ENCODE results near the gene POLR1H. TPM values are rescaled to one million over a fixed set of nuclear protein-coding genes. Genes with fewer than 3 reads are reported as not detected.

The POLR1H gene
- total and polyA plus RNA-seq, 7 experiments from 2014 or later: 27.3 to 128 (median 45.1) TPM

GRCh38 chr6:30073489-30074235 is 12.6 kb downstream of the POLR1H start:
- H3K36me3 Mint-ChIP-seq: peaks cover 10 to 34% (median 28%) of the 10 kb centered on the region in 5 donors
- peaks cover 49 to 72% (median 66%) of the 10 kb centered on the region in 7 donors for H3K4me1 Mint-ChIP-seq
- peak overlapping the region in 2 of 9 donors; percentile 25 to 73 for H3K27ac Mint-ChIP-seq
- ChIA-PET POLR2A (no interaction called here), CTCF (no interaction called here)
- DNase-seq: no peak
- H3K27me3 Mint-ChIP-seq: peaks cover 31 to 77% (median 55%) of the 10 kb centered on the region in 5 donors
- Histone ChIP-seq H3K27me3 (ENCODE audit: control insufficient read depth in 2 of 2, insufficient read depth in 2 of 2, low read length in 2 of 2) (peaks cover 0 to 12% of the 10 kb centered on the region in 2 donors), H3K9me3 (ENCODE audit: control insufficient read depth in 2 of 3, low read length in 3 of 3) (no peaks in the 10 kb centered on the region), H3K36me3 (ENCODE audit: control insufficient read depth in 2 of 3, insufficient read depth in 3 of 3, low read length in 3 of 3) (peaks cover 0 to 20% (median 7%) of the 10 kb centered on the region in 3 experiments), H3K27ac (ENCODE audit: low read depth, low read length) (no peak overlapping the region), H3K4me1 (ENCODE audit: control insufficient read depth in 2 of 2, insufficient read depth in 2 of 2, low read length in 2 of 2) (peaks cover 14 to 46% of the 10 kb centered on the region in 2 donors), H3K4me3 (ENCODE audit: low read length) (no peak overlapping the region)
- intact Hi-C loops (cut with micrococcal nuclease): no loop called here
- H3K9me3 Mint-ChIP-seq: peaks cover 0 to 3% (median 0%) of the 10 kb centered on the region in 11 donors
- ATAC-seq: no peak
- H3K4me3 Mint-ChIP-seq: peak overlapping the region in 8 of 10 donors; percentile 25 to 89 (median 81)

- peak overlapping the region in 2 of 9 donors; percentile 18 to 39 for H3K27ac Mint-ChIP-seq
- peaks cover 31 to 86% (median 54%) of the 10 kb centered on the region in 5 donors for H3K27me3 Mint-ChIP-seq
- ChIA-PET POLR2A (interaction anchor here (0.8 to 1.1 kb wide), 2 partner anchors 8 to 14 kb away, joined by 3 to 5 read pairs; no protein-coding TSS in a partner anchor), CTCF (no interaction called here)
- H3K4me1 Mint-ChIP-seq: peaks cover 48 to 71% (median 64%) of the 10 kb centered on the region in 7 donors
- ATAC-seq: no peak
- peaks cover 0 to 3% (median 0%) of the 10 kb centered on the region in 11 donors for H3K9me3 Mint-ChIP-seq
- Histone ChIP-seq H3K9me3 (ENCODE audit: control insufficient read depth in 2 of 3, low read length in 3 of 3) (no peaks in the 10 kb centered on the region), H3K36me3 (ENCODE audit: control insufficient read depth in 2 of 3, insufficient read depth in 3 of 3, low read length in 3 of 3) (peaks cover 0 to 12% (median 4%) of the 10 kb centered on the region in 3 experiments), H3K27ac (ENCODE audit: low read depth, low read length) (no peak overlapping the region), H3K4me3 (ENCODE audit: low read length) (peak overlapping the region; percentile 40), H3K4me1 (ENCODE audit: control insufficient read depth in 2 of 2, insufficient read depth in 2 of 2, low read length in 2 of 2) (peaks cover 14 to 43% of the 10 kb centered on the region in 2 donors), H3K27me3 (ENCODE audit: control insufficient read depth in 2 of 2, insufficient read depth in 2 of 2, low read length in 2 of 2) (peaks cover 0 to 12% of the 10 kb centered on the region in 2 donors)
- H3K4me3 Mint-ChIP-seq: peak overlapping the region; percentile 43 to 89 (median 78)
- no peak for DNase-seq
- intact Hi-C loops (cut with micrococcal nuclease): loop anchor here in 1 of 2 donors (1.0 kb wide), 1 partner anchor 8 kb away; no protein-coding TSS in a partner anchor
- H3K36me3 Mint-ChIP-seq: peaks cover 10 to 28% (median 23%) of the 10 kb centered on the region in 5 donors
These were observed 13.4 kb downstream of the POLR1H start for GRCh38 chr6:30074331-30075093.

GRCh38 chr6:30075094-30075789 is 14.2 kb downstream of the POLR1H start, which contains the start of gene RNF39:
RNF39 (minus strand) TSS chr6:30075769; CDS start chr6:30075585, 184 bp downstream.
- H3K27me3 ChIP-seq (ENCODE audit: control insufficient read depth in 2 of 2, insufficient read depth in 2 of 2, low read length in 2 of 2): peaks cover 0 to 12% of the 10 kb centered on the region in 2 donors
- ChIA-PET POLR2A (interaction anchor here (0.8 to 1.1 kb wide), 2 partner anchors 9 to 15 kb away, joined by 3 to 5 read pairs; no protein-coding TSS in a partner anchor), CTCF (no interaction called here)
- peaks cover 7 to 20% (median 16%) of the 10 kb centered on the region in 5 donors for H3K36me3 Mint-ChIP-seq
- H3K36me3 ChIP-seq (ENCODE audit: control insufficient read depth in 2 of 3, insufficient read depth in 3 of 3, low read length in 3 of 3): peaks cover 0 to 5% (median 0%) of the 10 kb centered on the region in 3 experiments
- H3K9me3 ChIP-seq (ENCODE audit: control insufficient read depth in 2 of 3, low read length in 3 of 3): no peaks in the 10 kb centered on the region
- H3K4me1 ChIP-seq (ENCODE audit: control insufficient read depth in 2 of 2, insufficient read depth in 2 of 2, low read length in 2 of 2): peaks cover 14 to 43% of the 10 kb centered on the region in 2 donors
- peaks cover 31 to 90% (median 52%) of the 10 kb centered on the region in 5 donors for H3K27me3 Mint-ChIP-seq
- DNase-seq (no peak), ATAC-seq (peak; percentile 39)
- peak within 1 kb of the TSS; percentile 40 for H3K4me3 ChIP-seq (ENCODE audit: low read length)
- intact Hi-C loops (cut with micrococcal nuclease): loop anchor here in 1 of 2 donors (1.0 kb wide), 1 partner anchor 9 kb away; no protein-coding TSS in a partner anchor
- peak within 1 kb of the TSS; percentile 63 to 89 (median 81) for H3K4me3 Mint-ChIP-seq
- no peak within 1 kb of the TSS for H3K27ac ChIP-seq (ENCODE audit: low read depth, low read length)
- peaks cover 41 to 63% (median 59%) of the 10 kb centered on the region in 7 donors for H3K4me1 Mint-ChIP-seq
- H3K27ac Mint-ChIP-seq: peak within 1 kb of the TSS in 5 of 9 donors; percentile 1 to 60 (median 18)
- peaks cover 0 to 3% (median 0%) of the 10 kb centered on the region in 11 donors for H3K9me3 Mint-ChIP-seq

- Histone ChIP-seq H3K4me1 (ENCODE audit: control insufficient read depth in 2 of 2, insufficient read depth in 2 of 2, low read length in 2 of 2) (peaks cover 14 to 38% of the 10 kb centered on the region in 2 donors), H3K27ac (ENCODE audit: low read depth, low read length) (no peak overlapping the region), H3K4me3 (ENCODE audit: low read length) (no peak overlapping the region), H3K27me3 (ENCODE audit: control insufficient read depth in 2 of 2, insufficient read depth in 2 of 2, low read length in 2 of 2) (peaks cover 0 to 12% of the 10 kb centered on the region in 2 donors), H3K9me3 (ENCODE audit: control insufficient read depth in 2 of 3, low read length in 3 of 3) (no peaks in the 10 kb centered on the region), H3K36me3 (ENCODE audit: control insufficient read depth in 2 of 3, insufficient read depth in 3 of 3, low read length in 3 of 3) (no peaks in the 10 kb centered on the region)
- DNase-seq (no peak), ATAC-seq (peak; percentile 41)
- H3K27ac Mint-ChIP-seq: peak overlapping the region in 4 of 9 donors; percentile 1 to 60 (median 36)
- peaks cover 25 to 84% (median 46%) of the 10 kb centered on the region in 5 donors for H3K27me3 Mint-ChIP-seq
- intact Hi-C loops (cut with micrococcal nuclease): loop anchor here in 1 of 2 donors (1.0 kb wide), 1 partner anchor 10 kb away; no protein-coding TSS in a partner anchor
- peaks cover 35 to 56% (median 53%) of the 10 kb centered on the region in 7 donors for H3K4me1 Mint-ChIP-seq
- H3K4me3 Mint-ChIP-seq: peak overlapping the region; percentile 63 to 89 (median 81)
- H3K36me3 Mint-ChIP-seq: peaks cover 0 to 13% (median 10%) of the 10 kb centered on the region in 5 donors
- ChIA-PET POLR2A (interaction anchor here (1.8 kb wide), 1 partner anchor 10 kb away, joined by 5 read pairs; the partner anchor contains the start of gene PPP1R11), CTCF (interaction anchor here (0.5 to 0.8 kb wide), 3 partner anchors 48 to 190 kb away, joined by 3 to 6 read pairs (median 3); no protein-coding TSS in a partner anchor)
- H3K9me3 Mint-ChIP-seq: peaks cover 0 to 3% (median 0%) of the 10 kb centered on the region in 11 donors
These were observed 15.0 kb downstream of the POLR1H start for GRCh38 chr6:30075790-30076732.

GRCh38 chr6:30077218-30077617 is 16.2 kb downstream of the POLR1H start:
- Mint-ChIP-seq H3K36me3 (peaks cover 0 to 6% (median 3%) of the 10 kb centered on the region in 5 donors), H3K9me3 (peaks cover 0 to 3% (median 0%) of the 10 kb centered on the region in 11 donors), H3K4me3 (peak overlapping the region in 7 of 10 donors; percentile 1 to 82 (median 26)), H3K4me1 (peaks cover 29 to 48% (median 46%) of the 10 kb centered on the region in 7 donors), H3K27ac (peak overlapping the region in 3 of 9 donors; percentile 14 to 63 (median 14)), H3K27me3 (peaks cover 17 to 77% (median 38%) of the 10 kb centered on the region in 5 donors)
- ChIA-PET CTCF (interaction anchor here (0.6 to 1.2 kb wide), 2 partner anchors 26 to 947 kb away, joined by 4 to 5 read pairs; no protein-coding TSS in a partner anchor), POLR2A (interaction anchor here (1.8 kb wide), 1 partner anchor 11 kb away, joined by 5 read pairs; the partner anchor contains the start of gene PPP1R11)
- DNase-seq (no peak), ATAC-seq (peak; percentile 31)
- Histone ChIP-seq H3K36me3 (ENCODE audit: control insufficient read depth in 2 of 3, insufficient read depth in 3 of 3, low read length in 3 of 3) (no peaks in the 10 kb centered on the region), H3K4me3 (ENCODE audit: low read length) (no peak overlapping the region), H3K27me3 (ENCODE audit: control insufficient read depth in 2 of 2, insufficient read depth in 2 of 2, low read length in 2 of 2) (peaks cover 0 to 12% of the 10 kb centered on the region in 2 donors), H3K9me3 (ENCODE audit: control insufficient read depth in 2 of 3, low read length in 3 of 3) (no peaks in the 10 kb centered on the region), H3K4me1 (ENCODE audit: control insufficient read depth in 2 of 2, insufficient read depth in 2 of 2, low read length in 2 of 2) (peaks cover 14 to 29% of the 10 kb centered on the region in 2 donors), H3K27ac (ENCODE audit: low read depth, low read length) (no peak overlapping the region)
- intact Hi-C loops (cut with micrococcal nuclease): no loop called here
